Right renal pelvis (tissue), 4 donors: Measurements from ENCODE around the gene SANBR. TPM values are rescaled to one million over a fixed set of nuclear protein-coding genes. Genes with fewer than 3 reads are reported as not detected.
"Not testable (repeated sequence)": the region's sequence is repeated elsewhere in the genome, so short reads cannot be mapped to it uniquely, and the experiment has no call there.

ENCODE experiments used
- DNase-seq, 4 donors: peaks; one replicate each; pipeline ENCODE4 v3.0.0-alpha.2; 2013; ENCODE audit warnings: low read depth in 4 of 4, low spot score in 3 of 4, missing footprints in 1 of 4
- polyA plus RNA-seq, 4 donors: library from polyadenylated mRNA; unstranded; fragments of 120-200 nt; gene quantifications; one replicate each; pipeline ENCODE4 v1.2.1, GENCODE V29; 2013; ENCODE audit not compliant: insufficient read length in 4 of 4

The SANBR gene
- polyA plus RNA-seq, result 10 to 100 TPM; 11.4 to 15.7 (median 13.6) TPM

- DNase-seq, result peak; percentile 65 to 81 (median 78)
These were observed at the start of gene SANBR for GRCh38 chr2:61065714-61066709. Gene SANBR (plus strand): TSS chr2:61065871. CDS start chr2:61070351, 4,480 bp downstream.

- no peak for DNase-seq
These were observed 49.7 kb upstream of the SANBR start for GRCh38 chr2:61015976-61016375.

DNA sequence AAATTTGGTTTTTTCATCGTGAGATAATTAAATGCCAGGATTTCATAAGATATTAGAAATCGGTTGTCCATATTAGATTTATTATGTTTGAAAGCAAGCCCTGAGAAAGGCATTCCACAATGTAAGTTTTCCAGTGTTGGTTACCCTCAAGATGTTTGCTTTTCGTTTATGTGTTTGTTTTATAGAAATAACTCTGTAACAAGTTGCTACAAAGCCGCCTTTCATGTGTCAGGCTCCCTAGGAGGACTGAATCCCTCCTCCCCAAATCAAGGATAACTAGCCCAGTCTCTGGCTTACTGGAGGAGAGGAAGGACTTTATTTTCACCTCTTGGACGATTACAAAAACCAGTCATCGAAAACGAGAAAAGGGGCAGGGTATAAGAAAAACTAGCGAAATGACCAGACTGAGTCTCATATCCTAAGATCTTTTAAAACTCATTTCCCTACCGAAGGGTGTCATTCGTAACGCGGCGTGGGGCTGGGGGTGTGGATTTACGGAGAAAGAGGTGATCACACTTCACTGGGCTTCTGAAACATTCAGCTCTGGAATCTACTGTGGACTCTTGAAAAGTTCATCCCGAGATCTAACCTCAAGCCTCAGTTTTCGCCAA is 49.2 kb upstream of the SANBR start:
- no peak for DNase-seq

DNA sequence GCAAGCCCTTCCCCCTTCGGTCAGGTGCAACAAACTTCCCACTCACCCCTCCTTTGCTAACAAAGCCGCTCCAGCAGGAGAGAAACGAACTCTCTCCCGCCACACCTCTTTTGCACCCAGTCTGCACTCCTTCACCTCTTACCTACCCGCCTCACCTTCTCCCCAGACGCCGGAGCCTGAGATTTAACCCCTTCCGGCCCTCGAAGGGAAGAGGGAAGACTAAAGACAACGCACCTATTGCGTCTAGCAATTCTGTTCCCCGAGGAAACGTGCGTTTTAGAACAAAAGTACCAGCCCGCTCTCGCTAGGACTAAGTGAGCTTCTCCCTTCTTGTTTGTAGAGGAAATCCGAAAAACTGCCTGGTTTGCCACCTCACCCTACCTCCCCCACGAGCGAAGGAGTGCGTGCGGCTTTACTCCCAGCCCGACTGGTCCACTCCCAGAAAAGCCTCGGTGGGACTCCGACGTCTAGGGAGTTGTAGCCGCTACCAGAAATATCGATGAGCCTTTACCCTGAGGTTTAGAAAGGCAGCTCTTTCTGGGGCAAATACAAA is 48.6 kb upstream of the SANBR start:
- peak; percentile 68 to 81 (median 73) for DNase-seq

GRCh38 chr2:61017556-61018317 is 47.9 kb upstream of the SANBR start, which contains the start of the genes PEX13 and PUS10:
Gene PEX13 (plus strand): TSS chr2:61017720. CDS start chr2:61017760, 40 bp downstream.
Gene PUS10 (minus strand): TSS chr2:61018255. CDS start chr2:61011890, 6,365 bp downstream.
- peak in 3 of 4 donors; percentile 22 to 77 (median 30) for DNase-seq

DNA sequence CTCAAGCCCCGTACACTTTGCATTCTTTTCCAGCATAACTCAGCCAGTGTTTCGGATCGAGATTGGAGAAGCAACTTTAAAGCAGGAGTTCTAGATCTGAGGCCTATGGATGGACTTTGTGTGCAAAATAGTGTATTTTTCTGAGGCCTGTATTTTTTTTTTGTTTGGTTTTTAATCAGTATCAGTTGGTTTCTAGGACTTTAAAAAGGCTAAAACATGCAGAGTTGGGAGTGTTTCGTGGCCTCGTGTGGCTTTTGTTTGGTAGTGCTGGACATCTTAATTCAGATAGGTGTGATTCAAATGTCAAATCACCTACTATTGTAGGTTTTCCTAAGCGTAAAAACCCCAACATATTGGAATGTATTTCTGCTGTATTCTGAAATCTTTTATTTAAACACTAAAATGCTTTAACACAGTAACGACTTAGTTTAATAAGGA is 47.3 kb upstream of the SANBR start:
- peak in 1 of 4 donors; percentile 40 for DNase-seq

DNA sequence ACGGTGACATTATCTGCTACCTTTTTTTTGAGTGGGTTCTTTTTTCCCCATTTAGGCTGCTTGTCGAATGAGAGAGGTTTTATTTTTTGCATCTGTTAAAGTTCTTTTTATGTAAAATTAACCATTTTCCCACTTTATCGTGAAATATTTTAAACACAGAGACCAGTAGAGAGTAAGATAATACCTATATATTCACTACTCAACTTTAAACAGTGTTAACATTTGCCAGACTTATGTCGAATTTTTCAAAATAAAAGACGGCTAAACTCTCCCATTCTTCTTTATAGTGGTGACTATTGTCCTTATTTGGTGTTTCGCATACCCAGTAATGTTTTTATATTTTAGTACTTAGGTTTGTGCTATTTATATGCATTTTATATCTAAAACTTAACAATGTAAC is 46.9 kb upstream of the SANBR start:
- no peak for DNase-seq

GRCh38 chr2:61021228-61021660 is 44.4 kb upstream of the SANBR start:
- no peak for DNase-seq

DNA sequence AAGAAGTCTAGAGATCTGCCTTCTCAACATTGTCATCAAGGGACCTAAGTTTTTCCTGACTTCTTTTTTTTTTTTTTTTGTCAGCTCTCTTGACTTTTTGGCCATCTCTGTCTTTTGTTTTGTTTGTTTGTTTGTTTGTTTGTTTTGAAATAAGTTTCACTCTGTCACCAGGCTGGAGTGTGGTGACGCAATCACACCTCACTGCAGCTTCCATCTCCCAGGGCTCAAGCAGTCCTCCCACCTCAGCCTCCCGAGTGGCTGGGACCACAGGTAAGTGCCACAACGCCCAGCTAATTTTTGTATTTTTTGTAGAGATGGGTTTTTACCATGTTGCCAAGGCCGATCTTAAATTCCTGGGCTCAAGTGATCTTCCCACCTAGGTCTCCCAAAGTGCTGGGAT is 42.0 kb upstream of the SANBR start:
- no peak for DNase-seq

- no peak for DNase-seq
These were observed 36.1 kb upstream of the SANBR start for GRCh38 chr2:61029533-61029932.

- DNase-seq, result not testable (repeated sequence)
These were observed 31.1 kb upstream of the SANBR start for GRCh38 chr2:61034592-61034991.

- DNase-seq, result not testable (repeated sequence)
These were observed 29.0 kb upstream of the SANBR start for GRCh38 chr2:61036643-61037042.

- DNase-seq, result no peak
These were observed 22.9 kb upstream of the SANBR start for GRCh38 chr2:61042807-61043206.

DNA sequence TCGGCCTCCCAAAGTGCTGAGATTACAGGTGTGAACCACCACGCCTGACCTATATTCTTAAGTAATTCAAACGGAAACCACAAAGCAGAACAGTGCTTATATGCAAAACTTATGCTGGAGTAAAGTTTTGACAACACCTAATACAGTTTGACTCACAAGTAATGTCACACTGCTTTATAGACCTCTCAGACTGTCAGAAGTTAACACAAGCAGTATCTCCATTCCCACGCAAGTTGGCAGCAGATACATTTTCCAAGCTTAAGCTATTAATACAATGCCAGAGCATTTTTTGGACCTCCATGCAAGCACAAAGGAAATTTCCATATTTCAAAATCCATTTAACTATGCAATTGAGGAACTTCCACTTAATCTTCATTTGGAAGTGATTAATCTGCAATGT is 21.0 kb upstream of the SANBR start:
- no peak for DNase-seq

- DNase-seq, result no peak
These were observed 20.4 kb upstream of the SANBR start for GRCh38 chr2:61045226-61045625.

GRCh38 chr2:61045999-61046398 is 19.7 kb upstream of the SANBR start:
- no peak for DNase-seq

DNA sequence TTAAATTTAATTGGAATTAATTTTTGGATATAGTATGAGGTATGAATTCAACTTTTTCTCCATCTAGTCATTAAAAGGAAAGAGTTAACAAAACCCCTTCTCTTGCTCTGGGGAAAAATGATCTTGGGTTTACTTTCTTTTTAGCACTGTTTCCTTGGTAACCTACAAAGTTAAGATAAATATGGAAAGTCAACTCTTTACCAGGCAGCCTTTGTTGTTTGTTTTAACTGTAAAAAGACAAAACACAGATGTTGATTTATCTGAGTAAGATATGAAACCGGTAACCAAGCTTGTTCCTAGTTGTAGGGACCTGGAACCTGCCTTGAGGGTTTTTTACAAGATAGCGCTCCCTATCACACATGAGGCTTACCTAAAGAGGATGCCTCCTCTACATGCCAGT is 10.1 kb upstream of the SANBR start:
- DNase-seq, result no peak

- no peak for DNase-seq
These were observed 8.1 kb upstream of the SANBR start for GRCh38 chr2:61057562-61057961.

DNA sequence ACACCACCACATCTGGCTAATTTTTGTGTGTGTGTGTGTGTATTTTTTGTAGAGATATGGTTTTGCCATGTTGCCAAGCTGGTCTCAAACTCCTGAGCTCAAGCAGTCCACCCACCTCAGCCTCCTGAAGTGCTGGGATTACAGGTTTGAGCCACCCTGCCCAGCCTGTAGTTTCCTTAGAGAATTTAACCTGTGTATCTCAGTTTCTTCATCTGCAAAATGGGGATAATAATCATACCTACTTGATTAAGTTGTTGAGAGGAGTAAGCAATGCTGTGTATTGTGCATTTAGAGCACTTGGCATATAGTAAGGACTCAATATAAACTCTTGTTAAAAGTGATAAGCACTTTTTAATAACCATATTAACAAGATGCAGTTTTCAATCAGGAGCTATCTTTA is 6.3 kb upstream of the SANBR start:
- no peak for DNase-seq

DNA sequence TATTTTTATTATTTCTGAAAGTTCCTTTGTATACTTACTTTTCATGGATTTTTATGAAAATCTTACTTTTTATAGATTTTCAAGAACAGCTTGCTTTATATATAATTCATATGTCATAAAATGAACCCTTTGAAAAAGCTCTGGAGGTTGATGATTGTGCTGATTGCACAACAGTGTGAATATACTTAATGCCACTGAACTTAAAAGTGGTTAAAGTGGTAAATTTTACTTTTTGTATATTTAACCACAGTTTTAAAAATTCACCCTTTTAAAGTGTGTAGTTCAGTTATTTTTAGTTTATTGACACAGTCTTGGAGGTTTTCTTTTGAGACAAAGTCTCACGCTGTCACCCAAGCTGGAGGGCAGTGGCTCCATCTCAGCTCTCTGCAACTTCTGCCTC is 8.4 kb downstream of the SANBR start:
- DNase-seq, result no peak
